ENCODE data around the gene SUPT7L.
"Not testable (repeated sequence)": the region's sequence is repeated elsewhere in the genome, so short reads cannot be mapped to it uniquely, and the experiment has no call there.

The SUPT7L gene

DNA sequence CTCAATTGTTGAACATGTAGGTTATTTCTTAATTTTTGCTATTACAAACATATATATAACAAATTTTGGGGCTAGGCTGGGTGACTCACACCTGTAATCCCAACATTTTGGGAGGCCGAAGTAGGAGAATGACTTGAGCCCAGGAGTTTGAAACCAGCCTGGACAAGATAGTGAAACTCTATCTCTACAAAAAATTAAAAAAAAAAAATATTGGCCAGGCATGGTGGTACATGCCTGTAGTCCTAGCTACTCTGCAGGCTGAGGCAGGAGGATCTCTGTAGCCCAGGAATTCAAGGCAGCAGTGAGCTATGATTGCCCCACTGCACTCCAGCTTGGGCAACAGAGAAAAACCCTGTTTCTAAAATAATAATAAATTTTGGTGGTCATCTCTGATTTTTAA is 23.8 kb upstream of the SUPT7L start:
- no peaks in the 10 kb centered on the region for H4K20me1 ChIP-seq
- no peak overlapping the region for H3K4me2 ChIP-seq
- H3K9me3 ChIP-seq, result no peaks in the 10 kb centered on the region
- no peaks in the 10 kb centered on the region for H3K4me1 ChIP-seq
- H3K9ac ChIP-seq, result no peak overlapping the region
- H3K27ac ChIP-seq, result no peak overlapping the region
- no peaks in the 10 kb centered on the region for H3K27me3 ChIP-seq
- H3K36me3 ChIP-seq, result peaks cover 80% of the 10 kb centered on the region
- H3K4me3 ChIP-seq, result no peak overlapping the region
- TF ChIP-seq Cebpa-rat (IDR thresholded peaks at IDR 0.05), result no peak

DNA sequence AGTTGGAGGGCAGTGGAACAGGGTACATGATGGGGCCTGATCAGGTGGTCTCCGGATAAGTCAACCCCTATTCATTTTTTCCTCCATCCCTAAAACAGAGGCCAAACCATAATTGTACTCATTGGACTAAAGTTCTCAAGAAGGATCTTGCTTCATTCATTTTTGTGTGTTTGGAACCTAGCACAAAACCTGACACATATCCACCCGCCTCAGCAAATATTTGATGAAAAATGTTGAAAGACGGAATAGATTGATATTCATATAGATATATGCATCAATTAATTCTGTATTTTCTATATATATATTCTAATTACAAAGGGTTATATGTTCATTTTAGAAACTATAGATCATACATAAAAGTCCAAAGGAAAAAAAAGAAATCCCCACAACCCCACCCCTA is 22.2 kb upstream of the SUPT7L start:
- Histone ChIP-seq H3K27ac (no peak overlapping the region), H3K27me3 (no peaks in the 10 kb centered on the region), H3K36me3 (peaks cover 90% of the 10 kb centered on the region), H3K9me3 (no peaks in the 10 kb centered on the region), H3K4me1 (no peaks in the 10 kb centered on the region), H3K4me3 (no peak overlapping the region), H3K4me2 (no peak overlapping the region), H3K9ac (no peak overlapping the region), H4K20me1 (no peaks in the 10 kb centered on the region)
- no peak for TF ChIP-seq Cebpa-rat (IDR thresholded peaks at IDR 0.05)

DNA sequence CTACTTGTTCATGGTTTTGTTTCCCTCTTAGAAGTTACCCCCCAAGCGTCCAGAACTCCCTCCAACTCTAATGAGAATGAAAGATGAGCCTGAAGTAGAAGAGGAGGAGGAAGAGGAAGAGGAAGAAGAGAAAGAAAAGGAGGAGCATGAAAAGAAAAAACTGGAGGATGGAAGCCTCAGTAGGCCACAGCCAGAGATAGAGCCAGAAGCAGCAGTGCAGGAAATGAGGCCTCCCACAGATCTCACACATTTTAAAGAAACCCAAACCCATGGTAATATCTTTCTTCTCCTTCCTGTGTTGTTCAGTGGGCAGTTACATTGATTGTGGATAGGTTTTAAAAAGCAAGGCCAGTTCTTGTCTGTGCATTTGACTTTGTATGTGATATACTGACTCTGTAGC is 21.6 kb upstream of the SUPT7L start:
- H3K27ac ChIP-seq, H3K27me3 ChIP-seq, H3K9ac ChIP-seq, H3K4me1 ChIP-seq, H3K4me3 ChIP-seq, H4K20me1 ChIP-seq, H3K9me3 ChIP-seq, H3K4me2 ChIP-seq: not testable (repeated sequence)
- H3K36me3 ChIP-seq, result peaks cover 90% of the 10 kb centered on the region

DNA sequence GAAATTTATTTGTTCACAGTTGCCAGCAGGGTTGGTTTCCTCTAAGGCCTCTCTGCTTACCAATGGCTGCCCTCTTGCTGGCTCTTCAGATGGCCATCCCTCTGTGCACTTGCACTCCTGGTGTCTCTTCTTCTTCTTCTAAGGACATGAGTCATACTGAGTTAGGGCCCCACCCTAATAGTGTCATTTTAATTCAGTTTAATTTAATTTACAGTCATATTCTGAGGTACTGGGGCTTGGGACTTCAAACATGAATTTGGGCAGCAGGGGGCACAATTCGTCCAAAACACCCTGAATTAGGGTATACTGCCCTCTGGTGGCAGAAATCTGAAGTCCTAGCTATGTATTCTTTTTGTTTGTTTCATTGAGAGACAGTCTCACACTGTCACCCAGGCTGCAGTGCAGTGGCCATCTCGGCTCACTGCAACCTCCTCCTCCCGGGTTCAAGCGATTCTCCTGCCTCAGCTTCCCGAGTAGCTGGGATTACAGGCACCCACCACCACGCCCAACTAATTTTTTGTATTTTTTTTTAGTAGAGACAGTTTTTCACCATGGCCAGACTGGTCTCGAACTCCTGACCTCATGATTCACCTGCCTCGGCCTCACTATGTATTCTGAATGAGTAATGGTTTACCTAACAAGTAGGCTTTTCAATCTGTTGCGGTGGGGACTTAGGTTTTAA is 20.1 kb upstream of the SUPT7L start:
- Histone ChIP-seq H3K27me3 (no peaks in the 10 kb centered on the region), H3K4me3 (no peak overlapping the region), H4K20me1 (no peaks in the 10 kb centered on the region), H3K4me1 (no peaks in the 10 kb centered on the region), H3K4me2 (no peak overlapping the region), H3K36me3 (peaks cover 92% of the 10 kb centered on the region), H3K9ac (no peak overlapping the region), H3K9me3 (no peaks in the 10 kb centered on the region), H3K27ac (no peak overlapping the region)
- TF ChIP-seq Cebpa-rat (IDR thresholded peaks at IDR 0.05), result no peak

DNA sequence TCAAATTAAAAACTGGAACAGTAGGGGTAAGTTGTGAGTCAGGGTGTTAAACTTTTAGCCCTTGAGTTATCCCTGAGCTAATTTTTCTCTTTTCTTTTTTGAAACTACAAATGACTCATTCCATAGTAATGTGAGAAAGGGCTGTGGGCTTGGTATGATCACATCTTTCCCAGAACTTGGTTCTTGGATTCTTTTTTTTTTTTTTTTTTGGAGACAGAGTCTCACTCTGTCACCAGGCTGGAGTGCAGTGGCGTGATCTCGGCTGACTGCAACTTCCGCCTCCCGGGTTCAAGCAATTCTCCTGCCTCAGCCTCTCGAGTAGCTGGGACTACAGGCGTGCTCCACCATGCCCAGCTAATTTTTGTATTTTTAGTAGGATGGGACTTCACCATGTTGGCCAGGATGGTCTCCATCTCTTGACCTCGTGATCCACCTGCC is 18.9 kb upstream of the SUPT7L start:
- H3K4me3 ChIP-seq, H3K27ac ChIP-seq, H3K27me3 ChIP-seq, H3K4me1 ChIP-seq, H3K9me3 ChIP-seq, H3K9ac ChIP-seq, H4K20me1 ChIP-seq, H3K4me2 ChIP-seq: not testable (repeated sequence)
- peaks cover 93% of the 10 kb centered on the region for H3K36me3 ChIP-seq

DNA sequence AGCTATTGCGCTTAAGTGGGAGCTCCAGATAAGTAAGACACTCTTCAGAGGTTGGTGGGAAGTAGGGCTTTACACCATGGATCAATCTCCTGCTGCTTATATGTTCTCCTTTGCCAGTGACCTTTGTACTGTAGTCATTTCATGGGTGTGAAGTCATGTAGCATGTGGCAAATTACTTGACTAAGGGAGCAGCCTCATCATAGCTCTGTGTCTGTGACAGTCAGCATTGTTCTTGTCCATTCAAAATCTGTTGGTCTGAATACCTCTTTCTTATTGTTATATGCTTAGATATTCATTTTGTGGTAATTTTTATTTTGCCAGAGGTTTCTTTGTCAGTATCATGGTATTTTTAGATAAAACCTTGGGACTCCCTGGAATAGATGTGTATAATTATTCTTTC is 18.4 kb upstream of the SUPT7L start:
- no peak for TF ChIP-seq Cebpa-rat (IDR thresholded peaks at IDR 0.05)
- Histone ChIP-seq H3K4me1 (no peaks in the 10 kb centered on the region), H3K4me3 (no peak overlapping the region), H3K27ac (no peak overlapping the region), H3K4me2 (no peak overlapping the region), H3K9me3 (no peaks in the 10 kb centered on the region), H4K20me1 (no peaks in the 10 kb centered on the region), H3K36me3 (peaks cover 93% of the 10 kb centered on the region), H3K27me3 (no peaks in the 10 kb centered on the region), H3K9ac (0 out of 2 replicates have a peak overlapping the region, but pooled peaks have one; percentile 19)

DNA sequence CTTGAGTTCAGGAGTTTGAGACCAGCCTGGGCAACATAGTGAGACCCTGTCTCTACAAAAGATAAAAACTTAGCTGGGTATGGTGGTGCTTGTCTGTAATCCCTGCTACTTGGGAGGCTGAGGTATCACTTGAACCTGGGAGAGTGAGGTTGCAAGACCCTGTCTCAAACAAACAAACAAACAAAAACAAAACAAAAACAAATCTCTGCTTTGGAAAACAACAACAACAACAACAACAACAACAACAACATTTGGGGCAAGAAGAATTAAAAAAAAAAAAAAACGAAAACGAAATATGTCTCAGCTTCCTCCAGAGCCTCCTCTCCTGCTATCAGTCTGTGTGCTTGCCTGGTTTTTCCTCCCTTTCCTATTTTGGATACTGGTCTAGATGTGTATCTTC is 17.2 kb upstream of the SUPT7L start:
- no peaks in the 10 kb centered on the region for H4K20me1 ChIP-seq
- no peak overlapping the region for H3K4me3 ChIP-seq
- no peak overlapping the region for H3K4me2 ChIP-seq
- no peak for TF ChIP-seq Cebpa-rat (IDR thresholded peaks at IDR 0.05)
- H3K9me3 ChIP-seq, result no peaks in the 10 kb centered on the region
- H3K4me1 ChIP-seq, result no peaks in the 10 kb centered on the region
- H3K27me3 ChIP-seq, result no peaks in the 10 kb centered on the region
- H3K27ac ChIP-seq, result no peak overlapping the region
- 0 out of 2 replicates have a peak overlapping the region, but pooled peaks have one; percentile 19 for H3K9ac ChIP-seq
- H3K36me3 ChIP-seq, result peaks cover 93% of the 10 kb centered on the region

DNA sequence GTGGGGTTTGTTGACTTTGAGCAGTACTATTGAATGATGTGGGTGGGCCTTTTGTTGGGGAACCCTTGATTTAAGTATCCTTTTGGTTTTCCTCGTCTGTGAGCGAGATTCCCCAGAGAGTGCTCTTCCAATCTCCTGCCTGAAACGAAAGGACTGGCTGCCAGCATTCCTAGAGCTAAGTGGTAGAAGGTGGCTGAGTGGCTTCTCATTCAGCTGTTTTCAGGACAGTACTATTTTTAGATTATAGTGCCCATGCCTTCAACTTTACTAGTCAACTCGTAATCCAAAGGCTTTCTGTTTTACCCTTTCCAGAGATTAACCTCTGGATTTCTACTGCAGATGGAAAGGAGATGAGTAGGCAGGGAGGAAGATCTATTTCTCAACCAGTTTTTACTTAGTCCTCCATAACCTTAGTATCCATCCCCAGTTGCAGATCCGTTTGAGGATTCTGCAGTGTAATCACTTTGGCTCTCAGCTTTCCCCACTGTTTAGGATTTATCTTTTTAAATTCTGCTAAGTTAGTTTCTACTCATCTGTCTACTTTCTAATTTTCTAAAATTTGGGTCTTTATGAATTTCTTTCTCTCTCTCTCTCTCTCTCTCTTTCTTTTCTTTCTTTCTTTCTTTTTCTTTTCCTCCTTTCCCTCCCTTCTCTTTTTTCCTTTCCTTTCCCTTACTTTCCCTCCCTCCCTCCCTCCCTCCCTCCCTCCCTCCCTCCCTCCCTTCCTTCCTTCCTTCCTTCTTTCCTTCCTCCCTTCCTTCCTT is 9.5 kb upstream of the SUPT7L start:
- H3K27me3 ChIP-seq, result no peaks in the 10 kb centered on the region
- no peaks in the 10 kb centered on the region for H4K20me1 ChIP-seq
- no peaks in the 10 kb centered on the region for H3K4me1 ChIP-seq
- no peak for TF ChIP-seq Cebpa-rat (IDR thresholded peaks at IDR 0.05)
- no peak overlapping the region for H3K4me3 ChIP-seq
- no peak overlapping the region for H3K4me2 ChIP-seq
- H3K9me3 ChIP-seq, result no peaks in the 10 kb centered on the region
- H3K36me3 ChIP-seq, result peaks cover 91% of the 10 kb centered on the region
- no peak overlapping the region for H3K9ac ChIP-seq
- no peak overlapping the region for H3K27ac ChIP-seq

DNA sequence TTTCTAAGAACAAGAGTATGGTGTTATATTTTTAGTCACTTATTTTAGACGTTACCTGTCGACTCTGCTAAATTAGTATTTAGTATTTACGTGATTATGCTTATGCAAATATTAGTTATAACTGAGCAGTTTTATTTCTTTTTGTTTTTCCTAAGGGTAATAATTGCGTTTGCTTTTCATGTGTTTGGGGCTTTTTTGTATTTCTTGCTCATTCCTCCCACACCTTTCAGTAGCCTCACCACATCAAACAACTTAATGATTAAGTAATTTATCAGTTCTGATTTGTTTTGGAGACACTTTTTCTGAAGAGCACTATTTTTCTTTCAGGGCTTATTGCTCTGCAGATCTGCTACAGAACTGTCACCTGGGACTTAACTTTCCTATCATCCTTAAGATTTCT is 7.8 kb upstream of the SUPT7L start:
- Histone ChIP-seq H3K27me3 (no peaks in the 10 kb centered on the region), H3K4me2 (no peak overlapping the region), H3K9me3 (no peaks in the 10 kb centered on the region), H3K4me1 (no peaks in the 10 kb centered on the region), H4K20me1 (no peaks in the 10 kb centered on the region), H3K9ac (no peak overlapping the region), H3K27ac (no peak overlapping the region), H3K4me3 (no peak overlapping the region), H3K36me3 (peaks cover 85% of the 10 kb centered on the region)
- no peak for TF ChIP-seq Cebpa-rat (IDR thresholded peaks at IDR 0.05)

DNA sequence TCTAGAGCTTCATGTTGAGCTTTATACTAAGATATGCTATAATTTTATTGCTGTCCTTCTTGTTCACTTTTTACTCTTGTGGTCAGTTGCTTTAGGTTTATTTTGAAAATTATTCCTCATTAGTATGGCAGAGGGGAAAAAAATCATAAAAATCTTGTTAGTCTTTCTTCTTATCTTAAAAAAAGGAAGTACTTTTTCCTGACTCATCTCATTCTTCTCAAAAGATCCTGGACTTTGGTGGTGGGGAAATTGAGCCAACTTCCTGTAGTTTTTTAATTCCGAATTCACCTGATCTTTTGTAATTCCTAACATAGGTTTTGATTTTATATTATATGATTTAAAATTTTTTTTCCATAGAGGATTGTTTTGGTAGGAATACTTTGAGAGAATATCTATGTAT is 4.0 kb upstream of the SUPT7L start:
- no peaks in the 10 kb centered on the region for H4K20me1 ChIP-seq
- H3K9me3 ChIP-seq, result no peaks in the 10 kb centered on the region
- no peaks in the 10 kb centered on the region for H3K27me3 ChIP-seq
- H3K9ac ChIP-seq, result 0 out of 2 replicates have a peak overlapping the region, but pooled peaks have one; percentile 15
- peaks cover 24% of the 10 kb centered on the region for H3K4me1 ChIP-seq
- no peak for TF ChIP-seq Cebpa-rat (IDR thresholded peaks at IDR 0.05)
- H3K27ac ChIP-seq, result no peak overlapping the region
- no peak overlapping the region for H3K4me2 ChIP-seq
- peaks cover 54% of the 10 kb centered on the region for H3K36me3 ChIP-seq
- no peak overlapping the region for H3K4me3 ChIP-seq
